Endothelial cell of umbilical vein (primary cell): ENCODE results near the gene USP49. TPM values are rescaled to one million over a fixed set of nuclear protein-coding genes. Genes with fewer than 3 reads are reported as not detected.

Experiments used
- BruUV-seq: library from RNA; stranded (reverse); fragments of 400-500 nt; replicated peaks from 2 replicates; lab custom pipeline; 2021; lab: Mats Ljungman, UMichigan
- CTCF ChIA-PET: fragments of 300-600, 350-600 bp; sonication (Branson Sonifier 250); formaldehyde crosslinking; loops from one replicate; lab custom pipeline; 2021; ENCODE audit warnings: antibody characterized with exemption, inconsistent platforms; lab: Charles Lee
- POLR2A ChIA-PET: fragments of 300-600, 350-600 bp; sonication (Branson Sonifier 250); formaldehyde crosslinking; loops from one replicate; lab custom pipeline; 2021; ENCODE audit warnings: antibody characterized with exemption, inconsistent platforms; lab: Charles Lee
- DNase-seq: peaks from one replicate; pipeline ENCODE4 v3.0.0-alpha.2; 2011; ENCODE audit warnings: low read depth, low spot score
- FAIRE-seq: peaks from 2 replicates; lab custom pipeline; 2011; peaks lifted over from hg19 to GRCh38; lab: Jason Lieb, UNC
- H2AFZ ChIP-seq: 2 replicates; pipeline ENCODE4 v1.6.0; 2012; ENCODE audit warnings: low read depth, low read length, control low read depth, inconsistent platforms
- H3K27ac ChIP-seq: 2 replicates; pipeline ENCODE4 v1.5.1; 2011; ENCODE audit warnings: low read depth, mild to moderate bottlenecking, control low read depth, low read length, moderate library complexity; ENCODE audit not compliant: insufficient read depth
- H3K27me3 ChIP-seq, 2 experiments: 2 replicates each; pipeline versions ENCODE4 v1.6.0 to v1.6.1; 2011; ENCODE audit warnings: low read length in 2 of 2, mixed read lengths in 1 of 2; ENCODE audit not compliant: control insufficient read depth in 2 of 2, insufficient read depth in 2 of 2
- H3K36me3 ChIP-seq, 2 experiments: 2 replicates in 1 of 2; 3 replicates in 1 of 2; pipeline ENCODE4 v1.5.1; 2011; ENCODE audit warnings: low read length in 2 of 2, mild to moderate bottlenecking in 1 of 2, moderate library complexity in 1 of 2; ENCODE audit not compliant: control insufficient read depth in 2 of 2, insufficient read depth in 2 of 2; ENCODE audit errors: extremely low read depth in 1 of 2
- H3K4me1 ChIP-seq: 3 replicates; pipeline ENCODE4 v1.5.1; 2011; ENCODE audit warnings: mild to moderate bottlenecking, low read length; ENCODE audit not compliant: control insufficient read depth, insufficient read depth; ENCODE audit errors: extremely low read depth
- H3K4me2 ChIP-seq: 2 replicates; pipeline ENCODE4 v1.6.1; 2011; ENCODE audit warnings: low read length, control low read depth, mixed read lengths; ENCODE audit not compliant: insufficient read depth
- H3K4me3 ChIP-seq, 3 experiments: fragments of 200-600 bp in 1 of 3; sonication (generic), shearing (Covaris generic) in 1 of 3; replicated peaks in 1 of 3; 2 replicates each; pipeline ENCODE4 v1.5.1; 2011 to 2016; ENCODE audit warnings: control low read depth in 3 of 3, low read length in 3 of 3, mild to moderate bottlenecking in 2 of 3, inconsistent platforms in 1 of 3, low read depth in 1 of 3, moderate library complexity in 1 of 3; ENCODE audit not compliant: insufficient read depth in 1 of 3
- H3K79me2 ChIP-seq: 2 replicates; pipeline ENCODE4 v1.6.0; 2012; ENCODE audit warnings: low read length, inconsistent platforms; ENCODE audit not compliant: control insufficient read depth, insufficient read depth
- H3K9ac ChIP-seq: replicated peaks from 2 replicates; pipeline ENCODE3; 2011; ENCODE audit warnings: low read length, control low read depth; ENCODE audit not compliant: insufficient read depth; ENCODE audit errors: extremely low read depth
- H3K9me1 ChIP-seq: replicated peaks from 3 replicates; pipeline ENCODE4 v1.6.0; 2011; ENCODE audit warnings: mild to moderate bottlenecking, low read length; ENCODE audit not compliant: control insufficient read depth, insufficient read depth; ENCODE audit errors: extremely low read depth
- H3K9me3 ChIP-seq: replicated peaks from 2 replicates; pipeline ENCODE4 v1.5.1; 2012; ENCODE audit warnings: low read length, inconsistent platforms; ENCODE audit not compliant: control insufficient read depth, insufficient read depth
- H4K20me1 ChIP-seq: replicated peaks from 2 replicates; pipeline ENCODE3; 2011; ENCODE audit warnings: mild to moderate bottlenecking, low read length; ENCODE audit not compliant: control insufficient read depth, insufficient read depth; ENCODE audit errors: extremely low read depth
- CTCF ChIP-seq, 2 donors: IDR thresholded peaks; 1 replicate in 1 of 2; 2 replicates in 1 of 2; pipeline ENCODE4 v1.5.1; 2011; ENCODE audit warnings: low read length in 2 of 2, mild to moderate bottlenecking in 2 of 2, moderate library complexity in 2 of 2, control low read depth in 1 of 2, inconsistent platforms in 1 of 2, low read depth in 1 of 2; ENCODE audit not compliant: insufficient read depth in 1 of 2; ENCODE audit errors: extremely low read depth in 1 of 2
- EZH2 ChIP-seq: IDR thresholded peaks from 2 replicates; pipeline ENCODE4 v1.6.1; 2012; ENCODE audit warnings: borderline replicate concordance, low read depth, mild to moderate bottlenecking, moderate library complexity, low read length, inconsistent platforms; ENCODE audit not compliant: severe bottlenecking
- FOS ChIP-seq: IDR thresholded peaks from 2 replicates; pipeline ENCODE4 v1.6.1; 2011; ENCODE audit warnings: mild to moderate bottlenecking, low read length, moderate library complexity, borderline replicate concordance; ENCODE audit not compliant: insufficient read depth
- GATA2 ChIP-seq: IDR thresholded peaks from 2 replicates; pipeline ENCODE4 v1.7.0; 2011; ENCODE audit warnings: low read depth, mild to moderate bottlenecking, moderate library complexity, mixed read lengths, low read length; ENCODE audit not compliant: insufficient read length, insufficient read depth
- JUN ChIP-seq: IDR thresholded peaks from 2 replicates; pipeline ENCODE4 v1.6.1; 2011; ENCODE audit warnings: borderline replicate concordance, low read depth; ENCODE audit not compliant: insufficient read length, insufficient read depth
- MAX ChIP-seq: IDR thresholded peaks from 2 replicates; pipeline ENCODE4 v1.6.1; 2011; ENCODE audit not compliant: insufficient read depth, insufficient read length
- POLR2AphosphoS5 ChIP-seq: IDR thresholded peaks from 2 replicates; pipeline ENCODE4 v1.6.1; 2012; ENCODE audit warnings: low read depth, mild to moderate bottlenecking, control low read depth, low read length, moderate library complexity; ENCODE audit not compliant: insufficient read depth
- dilution Hi-C: fragments of 300-500 bp; cut with MboI; formaldehyde crosslinking; loops from one replicate; pipeline ENCODE4 v1.15.0; 2019; ENCODE audit warnings: low sequenced_read_pairs; ENCODE audit not compliant: extremely low pct_ligation_motif_present
- intact Hi-C: fragments of 100-400 bp; cut with micrococcal nuclease; formaldehyde crosslinking; loops from one replicate; pipeline ENCODE4 v1.10.0; 2022
- polyA plus RNA-seq, 4 experiments: library from polyadenylated mRNA; depleted of rRNA in 3 of 4; stranded (reverse) in 3 of 4; unstranded in 1 of 4; fragments of >200 nt; gene quantifications; 2 replicates each; pipeline versions ENCODE4 v1.2.1 to v1.2.3, GENCODE V29; 2011 to 2012; ENCODE audit warnings: missing spikeins in 1 of 4
- total RNA-seq: library from RNA; stranded (reverse); gene quantifications from 2 replicates; pipeline ENCODE4 v1.2.3, GENCODE V29; 2021

Gene USP49
- total and polyA plus RNA-seq, 2 donors (not counting 3 experiments of a cell fraction or from before 2014, with no cell fraction given) = 2.4 to 4.1 TPM

GRCh38 chr6:41805830-41806774, 89.1 kb downstream of the USP49 start:
- Histone ChIP-seq H3K4me2 (no peak overlapping the region), H3K36me3 (no peaks in the 10 kb centered on the region), H3K9me1 (no peaks in the 10 kb centered on the region), H3K9me3 (no peaks in the 10 kb centered on the region), H4K20me1 (no peaks in the 10 kb centered on the region), H3K9ac (no peak overlapping the region), H3K4me1 (no peaks in the 10 kb centered on the region), H3K4me3 (no peak overlapping the region), H3K27me3 (no peaks in the 10 kb centered on the region), H3K79me2 (no peaks in the 10 kb centered on the region), H3K27ac (no peak overlapping the region), H2AFZ (no peak overlapping the region)
- FAIRE-seq (no peak), DNase-seq (no peak)
- intact Hi-C loops = no loop called here
- CTCF ChIA-PET = no interaction called here
- POLR2A ChIA-PET = no interaction called here
- TF ChIP-seq GATA2 (no peak), POLR2AphosphoS5 (no peak), FOS (no peak), MAX (no peak), CTCF (IDR thresholded peaks at IDR 0.05; ENCODE audit: extremely low read depth in 1 of 2, insufficient read depth in 1 of 2, low read depth in 1 of 2, low read length in 2 of 2) (no peak), EZH2 (no peak), JUN (no peak)
- BruUV-seq = no TSS peak
- dilution Hi-C loops = no loop called here
